Fibroblast of villous mesenchyme (primary cell): ENCODE data around the gene LDB2. TPM values are rescaled to one million over a fixed set of nuclear protein-coding genes. Genes with fewer than 3 reads are reported as not detected.

Experiments used
- DNase-seq: peaks from one replicate; pipeline ENCODE4 v3.0.0-alpha.2; 2010; ENCODE audit warnings: low read depth
- H3K4me3 ChIP-seq: 2 replicates; pipeline ENCODE4 v1.5.1; 2011; ENCODE audit warnings: low read depth, mild to moderate bottlenecking, low read length
- total RNA-seq: library from RNA; depleted of rRNA; stranded (reverse); fragments of >200 nt; gene quantifications from 2 replicates; pipeline ENCODE4 v1.2.3, GENCODE V29; 2012
- TF ChIP-seq, protein P1 (sequence below): IDR thresholded peaks from 2 replicates; pipeline ENCODE4 v1.5.1; 2012; ENCODE audit warnings: low read depth, mild to moderate bottlenecking, low read length; ENCODE audit not compliant: insufficient read depth

Gene LDB2
- total RNA-seq, 1 donor, result 19.9 TPM

DNA sequence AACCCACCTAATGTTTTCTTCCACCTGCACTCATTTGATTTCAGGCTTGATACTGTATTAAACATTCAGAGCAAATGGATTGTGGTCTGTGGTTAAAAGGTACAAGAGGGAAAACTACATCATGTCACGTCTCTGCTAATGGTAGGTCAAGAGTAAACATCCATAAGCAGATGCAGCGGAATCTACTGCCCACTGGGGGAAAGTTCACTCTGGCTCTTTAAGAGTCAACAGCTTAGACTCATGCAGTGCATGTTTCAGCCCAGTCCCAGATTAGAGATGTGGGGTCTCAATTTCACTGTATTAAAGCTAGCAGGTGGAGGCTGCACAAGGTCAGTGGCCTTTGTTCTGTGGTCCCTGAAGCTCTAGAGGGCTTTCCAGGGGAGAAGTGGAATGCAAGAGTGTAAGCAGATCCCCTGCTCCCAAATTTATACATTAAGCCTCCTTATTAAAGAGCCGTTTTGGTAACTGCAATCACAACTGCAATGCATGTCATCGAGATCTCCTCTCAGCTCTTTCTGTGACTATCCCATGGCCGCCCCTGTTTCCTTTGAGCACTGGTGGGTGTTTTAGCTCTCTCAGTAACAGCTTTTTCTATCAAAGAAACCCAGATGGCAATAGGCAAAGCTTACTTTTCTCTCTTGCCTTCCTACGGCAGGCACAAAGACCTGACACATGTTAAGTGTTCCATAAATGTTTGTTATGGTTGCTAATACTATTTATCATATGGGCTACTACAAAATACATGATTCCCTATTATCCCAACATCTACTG is 53.4 kb downstream of the LDB2 start:
- peak overlapping the region; percentile 12 for H3K4me3 ChIP-seq
- TF ChIP-seq, protein P1, sequence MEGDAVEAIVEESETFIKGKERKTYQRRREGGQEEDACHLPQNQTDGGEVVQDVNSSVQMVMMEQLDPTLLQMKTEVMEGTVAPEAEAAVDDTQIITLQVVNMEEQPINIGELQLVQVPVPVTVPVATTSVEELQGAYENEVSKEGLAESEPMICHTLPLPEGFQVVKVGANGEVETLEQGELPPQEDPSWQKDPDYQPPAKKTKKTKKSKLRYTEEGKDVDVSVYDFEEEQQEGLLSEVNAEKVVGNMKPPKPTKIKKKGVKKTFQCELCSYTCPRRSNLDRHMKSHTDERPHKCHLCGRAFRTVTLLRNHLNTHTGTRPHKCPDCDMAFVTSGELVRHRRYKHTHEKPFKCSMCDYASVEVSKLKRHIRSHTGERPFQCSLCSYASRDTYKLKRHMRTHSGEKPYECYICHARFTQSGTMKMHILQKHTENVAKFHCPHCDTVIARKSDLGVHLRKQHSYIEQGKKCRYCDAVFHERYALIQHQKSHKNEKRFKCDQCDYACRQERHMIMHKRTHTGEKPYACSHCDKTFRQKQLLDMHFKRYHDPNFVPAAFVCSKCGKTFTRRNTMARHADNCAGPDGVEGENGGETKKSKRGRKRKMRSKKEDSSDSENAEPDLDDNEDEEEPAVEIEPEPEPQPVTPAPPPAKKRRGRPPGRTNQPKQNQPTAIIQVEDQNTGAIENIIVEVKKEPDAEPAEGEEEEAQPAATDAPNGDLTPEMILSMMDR, result no peak
- DNase-seq, result peak; percentile 78

DNA sequence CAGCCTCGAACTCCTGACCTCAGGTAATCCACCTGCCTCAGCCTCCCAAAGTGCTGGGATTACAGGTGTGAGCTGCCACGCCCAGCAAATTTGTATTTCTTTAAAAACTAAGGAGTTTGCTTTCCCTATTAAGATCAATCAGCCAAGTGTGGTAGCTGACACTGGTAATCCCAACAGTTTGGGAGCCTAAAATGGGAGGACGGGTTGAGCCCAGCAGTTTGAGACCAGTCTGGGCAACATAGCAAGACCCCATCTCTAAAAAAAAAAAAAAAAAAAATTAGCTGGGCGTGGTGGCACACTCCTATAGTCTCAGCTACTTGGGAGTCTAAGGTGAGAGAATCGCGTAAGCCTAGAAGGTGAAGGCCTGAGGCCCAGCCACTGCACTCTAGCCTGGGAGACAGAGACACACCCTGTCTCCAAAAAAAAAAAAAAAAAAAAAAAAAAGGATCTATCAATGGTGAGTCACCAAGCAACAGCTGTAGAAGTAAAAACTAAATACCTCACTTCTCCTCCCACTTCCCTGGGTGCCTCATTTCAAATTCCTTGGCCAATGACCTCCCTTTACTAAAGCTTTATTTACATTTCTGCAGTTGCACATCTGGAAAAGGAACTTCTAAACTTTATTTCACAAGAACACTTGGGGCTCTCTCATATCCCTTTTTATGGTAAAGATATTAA is 54.5 kb downstream of the LDB2 start:
- TF ChIP-seq, protein P1, result no peak
- peak; percentile 95 for DNase-seq
- no peak overlapping the region for H3K4me3 ChIP-seq

DNA sequence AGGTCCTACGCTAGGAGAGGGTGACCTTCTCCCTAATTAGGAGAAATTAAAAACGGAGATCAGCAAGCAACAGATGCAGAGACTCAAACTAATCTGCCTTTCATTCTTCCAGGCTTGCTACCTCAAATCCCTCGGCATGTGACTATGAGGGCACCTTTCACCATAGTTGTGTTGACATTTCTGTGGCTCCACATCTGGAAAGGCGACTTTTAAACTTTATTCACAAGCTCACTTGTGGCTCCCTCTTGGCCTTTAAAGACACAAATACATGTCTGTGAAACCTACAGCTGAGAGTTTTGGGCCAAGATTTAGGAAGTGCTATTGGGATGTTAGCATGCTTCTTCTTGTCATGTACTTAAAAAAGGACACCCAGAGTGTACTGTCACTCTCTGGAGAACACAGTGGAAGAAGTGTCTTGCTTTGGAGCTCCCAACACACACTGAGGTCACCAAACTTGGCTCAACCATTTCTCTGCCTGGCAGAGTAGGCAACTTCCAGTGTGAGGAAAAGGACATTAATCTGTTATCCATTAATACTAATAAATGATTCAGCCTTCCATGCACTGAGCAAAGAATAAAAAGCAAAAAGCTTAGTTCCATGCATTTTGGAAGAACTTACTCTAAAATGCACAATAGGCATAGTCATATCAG is 60.1 kb downstream of the LDB2 start:
- TF ChIP-seq, protein P1, result no peak
- no peak overlapping the region for H3K4me3 ChIP-seq
- no peak for DNase-seq

DNA sequence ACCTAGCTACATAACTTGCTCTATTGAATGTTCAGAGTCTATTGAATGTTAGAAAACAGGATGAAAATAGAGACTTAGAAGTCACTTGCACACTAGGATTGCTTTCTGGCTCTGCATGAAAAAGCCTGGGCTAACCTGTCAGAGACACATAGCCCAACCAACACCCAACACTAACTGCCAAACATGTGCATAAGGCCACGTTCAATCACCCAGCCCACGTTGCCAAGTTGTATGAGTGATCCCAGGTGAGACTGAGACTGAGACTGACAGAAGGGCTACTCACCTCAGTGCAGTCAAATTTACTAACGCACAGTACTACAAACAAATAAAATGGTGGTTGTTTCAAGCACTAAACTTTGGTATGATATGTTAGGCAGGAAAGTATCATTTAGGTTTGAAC is 61.0 kb downstream of the LDB2 start:
- DNase-seq, result no peak
- no peak overlapping the region for H3K4me3 ChIP-seq
- TF ChIP-seq, protein P1, result no peak

DNA sequence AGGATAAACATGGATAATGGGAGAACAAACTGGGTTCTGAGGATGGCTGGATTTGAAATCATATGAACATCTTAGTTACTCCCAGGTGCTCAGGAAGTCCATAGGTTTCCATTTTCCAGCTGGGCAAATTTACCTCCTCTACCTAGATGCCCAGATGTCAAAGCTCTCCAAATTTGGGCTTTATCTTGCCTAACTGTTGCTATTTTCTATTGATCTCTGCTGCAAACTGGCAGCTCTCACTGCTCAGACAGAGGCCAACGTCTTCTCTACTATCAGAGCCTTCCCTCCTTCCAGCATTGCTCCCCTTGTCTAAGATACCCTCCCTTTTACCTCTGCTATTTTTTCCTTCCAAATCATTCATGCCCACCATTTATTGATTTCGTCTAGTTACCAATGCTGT is 62.1 kb downstream of the LDB2 start:
- no peak overlapping the region for H3K4me3 ChIP-seq
- TF ChIP-seq, protein P1, result no peak
- no peak for DNase-seq

DNA sequence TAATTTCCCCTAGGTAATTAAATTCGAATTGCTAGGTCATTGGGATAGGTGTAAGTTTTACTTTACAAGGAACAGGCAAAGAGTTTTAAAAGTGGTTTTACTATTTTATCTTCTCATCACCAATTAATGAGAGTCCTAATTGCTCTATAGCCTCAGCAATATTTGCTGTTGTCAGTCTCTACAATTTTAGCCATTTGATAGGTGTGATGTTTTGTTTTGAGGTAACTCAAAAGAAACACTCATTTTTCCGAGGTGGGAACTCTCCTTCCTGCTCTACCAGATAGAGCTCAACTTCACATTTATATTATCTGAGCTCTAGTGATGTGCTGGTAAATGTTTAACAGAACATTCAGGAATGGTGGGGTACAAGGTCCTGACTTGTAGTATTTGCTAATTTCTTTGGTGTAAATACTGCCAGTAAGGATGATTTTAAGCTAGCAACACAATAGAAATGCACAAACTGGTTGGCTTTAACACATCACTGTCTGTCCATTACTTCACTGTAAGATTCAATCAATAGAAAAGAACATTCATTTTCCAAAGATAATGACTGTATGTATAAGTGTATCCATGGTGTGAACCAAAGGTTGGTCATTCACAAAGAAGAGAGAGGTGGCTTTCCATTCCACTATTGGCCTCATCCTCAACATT is 62.7 kb downstream of the LDB2 start:
- no peak for DNase-seq
- H3K4me3 ChIP-seq, result no peak overlapping the region
- TF ChIP-seq, protein P1, result no peak
